Lung microvascular endothelial cell (primary cell): ENCODE measurements around the gene LGALSL. TPM values are rescaled to one million over a fixed set of nuclear protein-coding genes. Genes with fewer than 3 reads are reported as not detected.
"Not testable (repeated sequence)": the region's sequence is repeated elsewhere in the genome, so short reads cannot be mapped to it uniquely, and the experiment has no call there.

Experiments
- DNase-seq, 2 donors: peaks; one replicate each; pipeline versions ENCODE4 v3.0.0 to v3.0.0-alpha.2; 2010; ENCODE audit warnings: low read depth in 2 of 2
- total RNA-seq: library from RNA; depleted of rRNA; stranded (reverse); fragments of >200 nt; gene quantifications from 2 replicates; pipeline ENCODE4 v1.2.1, GENCODE V29; 2014

The LGALSL gene
- total RNA-seq, 1 donor from 2014 or later: 2.6 TPM

DNA sequence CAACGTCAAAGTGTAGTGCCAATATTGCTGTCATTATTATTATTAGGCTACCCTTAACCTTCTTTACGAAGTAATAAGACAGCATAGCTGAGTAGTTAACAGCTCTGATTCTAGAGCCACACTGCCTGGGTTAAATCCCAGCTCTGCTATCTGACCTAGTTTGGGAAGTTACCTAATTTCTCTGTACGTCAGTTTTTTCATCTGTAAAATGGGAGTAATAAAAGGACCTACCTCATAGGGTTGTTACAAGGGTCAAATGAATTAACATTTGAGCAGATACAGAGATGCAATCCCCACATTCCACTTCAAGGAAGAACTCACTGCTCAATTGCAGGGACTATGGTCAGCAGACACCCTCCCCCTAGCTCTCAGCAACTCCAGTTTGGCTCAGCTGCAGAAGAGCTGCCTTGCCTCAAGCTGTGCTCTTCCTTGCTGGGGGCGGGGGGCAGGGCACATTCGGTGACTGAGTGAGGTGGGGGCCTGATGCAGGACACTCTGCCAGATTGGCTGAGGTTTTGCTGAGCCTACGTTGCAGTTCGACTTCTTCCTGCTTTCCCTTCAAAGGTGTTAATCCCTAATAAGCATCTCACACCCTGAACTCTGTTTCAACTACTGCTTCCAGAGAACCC is 11.0 kb upstream of the LGALSL start:
- no peak for DNase-seq

DNA sequence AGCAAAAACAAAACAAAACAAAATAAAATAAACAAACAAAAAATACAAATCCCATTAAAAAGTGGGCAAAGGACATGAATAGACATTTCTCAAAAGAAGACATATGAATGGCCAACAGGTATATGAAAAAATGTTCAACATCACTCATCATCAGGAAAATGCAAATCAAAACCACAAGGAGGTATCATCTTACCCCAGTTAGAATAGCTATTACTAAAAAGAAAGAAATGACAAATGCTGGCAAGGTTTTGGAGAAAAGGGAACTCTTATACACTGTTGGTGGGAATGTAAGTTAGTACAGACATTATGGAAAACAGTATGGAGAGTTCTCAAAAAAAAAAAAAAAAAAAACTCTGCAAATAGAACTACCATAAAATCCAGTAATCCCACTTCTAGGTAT is 8.0 kb upstream of the LGALSL start:
- DNase-seq: not testable (repeated sequence)

DNA sequence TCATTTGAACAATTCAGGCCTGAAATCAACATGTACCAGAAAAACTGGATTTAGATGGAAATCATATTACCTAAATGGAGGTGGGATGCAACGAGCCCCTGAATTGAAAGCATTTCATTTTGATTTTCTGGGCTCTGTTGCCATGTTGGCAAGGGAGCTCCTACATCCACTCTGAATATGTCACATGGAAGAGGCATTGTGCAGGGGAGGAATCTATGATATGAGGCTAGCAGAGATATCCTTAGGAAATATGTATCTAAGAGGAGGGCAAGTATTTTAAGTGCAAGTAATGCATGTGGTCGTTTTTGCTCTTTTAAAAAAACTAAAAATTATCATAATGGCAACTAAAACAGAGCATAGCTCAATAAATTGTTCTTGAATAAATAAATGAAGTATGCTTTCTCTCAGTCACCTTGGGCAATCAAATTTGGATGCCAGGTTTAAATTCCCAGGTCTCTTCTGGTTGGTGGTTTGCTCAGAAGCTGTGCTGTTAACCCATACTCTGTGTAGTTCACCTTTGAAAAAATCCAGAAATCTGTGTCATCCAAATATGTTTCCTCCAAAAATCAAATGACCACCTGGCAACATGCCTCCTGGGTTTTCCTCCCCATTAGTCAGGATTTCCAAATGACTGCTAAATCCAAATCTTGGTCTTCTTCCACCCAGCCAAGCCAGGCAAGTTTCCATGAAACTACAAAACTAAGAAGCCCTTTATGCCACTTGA is 6.5 kb upstream of the LGALSL start:
- peak; percentile 5 to 78 for DNase-seq

DNA sequence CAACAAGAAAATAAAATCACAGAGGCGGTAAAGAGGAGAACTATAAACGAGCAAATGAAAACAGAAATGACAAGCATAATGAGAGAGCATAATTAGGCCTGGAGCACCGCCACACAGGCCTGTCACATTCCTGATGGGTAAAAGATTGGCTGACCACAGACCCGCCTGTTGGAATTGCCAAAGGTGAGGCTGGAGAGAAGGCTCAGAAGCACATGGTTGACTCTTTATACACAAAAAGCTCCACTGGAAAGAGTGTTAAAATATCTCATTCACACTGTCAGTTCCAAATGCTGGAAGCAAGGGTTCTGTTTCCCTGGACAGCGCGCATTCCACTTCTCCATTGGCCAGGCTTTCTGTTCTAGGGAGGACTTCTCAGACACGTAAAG is 5.9 kb upstream of the LGALSL start:
- no peak for DNase-seq

DNA sequence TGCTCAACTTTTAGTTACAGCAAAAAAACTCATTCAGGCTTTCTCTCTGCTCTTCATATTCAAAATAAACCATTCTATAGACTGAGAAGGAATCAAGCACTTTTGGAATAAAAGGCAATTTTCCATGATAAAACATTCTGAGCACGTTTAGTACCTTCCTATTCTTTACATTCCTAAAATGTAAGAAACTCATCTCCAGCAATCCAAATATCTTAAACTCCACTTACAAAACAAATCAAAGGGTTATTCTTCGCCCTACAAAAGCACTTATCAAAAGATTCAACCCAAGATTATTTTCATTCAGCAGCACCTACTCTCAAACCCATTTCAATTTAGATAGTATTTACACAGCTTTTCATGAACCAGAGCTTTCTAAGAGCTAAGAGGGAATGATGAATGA is 2.9 kb upstream of the LGALSL start:
- DNase-seq: no peak

DNA sequence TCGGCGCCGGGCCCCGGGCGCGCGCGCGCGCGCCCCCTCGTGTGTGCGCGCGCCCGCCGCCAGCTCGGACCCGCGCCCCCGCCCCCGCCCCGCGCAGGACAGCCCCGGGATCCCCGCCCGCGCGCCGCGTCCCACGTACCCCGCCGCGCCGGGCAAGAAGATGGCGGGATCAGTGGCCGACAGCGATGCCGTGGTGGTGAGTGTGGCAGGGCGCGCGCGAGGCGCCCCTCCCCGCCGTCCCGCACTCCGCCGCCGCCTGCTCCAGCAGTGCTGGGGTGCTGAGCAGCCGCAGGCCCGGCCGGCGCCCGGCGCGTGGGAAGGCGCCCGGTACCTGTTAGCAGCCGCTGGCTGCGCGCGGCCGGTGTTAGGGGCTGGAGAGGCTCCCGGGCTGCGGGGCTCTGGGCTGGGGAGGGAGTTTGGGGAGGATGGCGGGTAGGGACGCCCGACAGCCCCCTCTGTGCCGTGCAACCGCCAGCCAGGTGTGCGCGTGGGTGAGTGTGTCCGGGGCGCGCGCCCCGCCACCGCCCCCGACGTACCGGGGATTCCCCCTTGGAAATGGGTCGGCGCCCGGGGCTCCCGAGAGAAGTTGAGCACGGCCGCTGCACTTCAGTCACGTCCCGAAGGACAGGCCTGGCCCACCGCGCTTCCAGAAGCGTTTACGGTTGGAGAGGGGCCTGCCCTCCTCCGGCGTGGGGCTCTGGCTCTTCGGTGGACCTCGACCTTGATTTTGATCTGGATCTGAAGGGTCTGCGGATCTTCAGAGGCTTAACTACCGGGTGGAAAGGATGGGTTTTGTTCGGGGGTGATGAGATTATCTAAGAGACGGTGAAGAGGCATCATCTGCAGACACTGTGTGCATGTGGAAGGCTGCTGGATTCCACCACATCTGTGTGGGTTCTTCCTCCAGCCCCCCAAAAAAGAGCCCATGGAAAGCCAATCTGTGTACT is 697 bp downstream of the LGALSL start:
- DNase-seq: peak; percentile 65 to 72

DNA sequence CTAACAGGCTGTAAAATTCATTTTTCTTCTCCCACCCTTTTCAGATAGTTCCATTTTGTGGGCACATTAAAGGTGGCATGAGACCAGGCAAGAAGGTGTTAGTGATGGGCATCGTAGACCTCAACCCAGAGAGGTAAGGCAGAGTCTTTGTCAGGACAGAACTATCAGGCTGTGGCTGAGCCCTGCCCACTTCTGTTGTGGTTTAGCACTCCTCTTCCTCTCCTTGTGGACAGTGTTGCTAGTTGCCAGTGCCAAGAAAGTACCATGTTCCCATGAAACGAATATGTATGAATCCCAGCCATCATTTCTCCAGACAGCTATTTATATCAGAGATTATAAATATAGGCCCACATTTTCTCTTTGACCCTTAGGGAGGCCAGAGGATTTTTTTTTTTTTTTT is 1.6 kb downstream of the LGALSL start:
- no peak for DNase-seq

DNA sequence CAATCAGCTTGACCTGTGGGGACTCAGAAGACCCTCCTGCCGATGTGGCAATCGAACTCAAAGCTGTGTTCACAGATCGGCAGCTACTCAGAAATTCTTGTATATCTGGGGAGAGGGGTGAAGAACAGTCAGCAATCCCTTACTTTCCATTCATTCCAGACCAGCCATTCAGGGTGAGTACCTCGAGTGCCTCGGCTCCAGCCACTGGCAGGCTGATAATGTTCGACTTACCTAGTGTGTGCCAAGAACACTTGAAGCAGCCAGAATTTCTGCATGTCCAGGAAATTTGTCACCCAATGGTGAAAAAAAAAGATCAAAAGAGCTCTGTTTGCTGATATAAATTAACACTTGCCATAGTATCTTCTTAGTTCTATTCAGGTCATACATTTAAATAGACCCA is 2.3 kb downstream of the LGALSL start:
- DNase-seq: no peak

DNA sequence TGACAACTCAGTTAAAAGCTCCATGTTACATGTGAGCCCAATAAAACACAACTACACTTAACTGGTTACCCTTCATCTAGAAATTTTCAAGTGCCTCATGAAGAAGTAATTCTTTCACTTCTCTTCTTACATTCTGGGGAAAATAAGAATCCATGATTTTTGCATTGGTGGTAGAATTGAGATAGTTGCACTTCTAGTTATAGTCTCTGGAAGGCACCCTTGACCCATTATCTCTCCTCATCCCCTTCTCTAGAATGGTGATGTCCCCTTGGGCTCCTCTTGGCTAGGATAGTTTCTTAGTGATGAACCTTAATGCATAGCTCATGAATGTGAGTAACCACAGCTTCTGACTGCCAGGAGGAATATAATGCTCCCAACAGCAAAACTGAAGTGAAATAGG is 3.6 kb downstream of the LGALSL start:
- no peak for DNase-seq

DNA sequence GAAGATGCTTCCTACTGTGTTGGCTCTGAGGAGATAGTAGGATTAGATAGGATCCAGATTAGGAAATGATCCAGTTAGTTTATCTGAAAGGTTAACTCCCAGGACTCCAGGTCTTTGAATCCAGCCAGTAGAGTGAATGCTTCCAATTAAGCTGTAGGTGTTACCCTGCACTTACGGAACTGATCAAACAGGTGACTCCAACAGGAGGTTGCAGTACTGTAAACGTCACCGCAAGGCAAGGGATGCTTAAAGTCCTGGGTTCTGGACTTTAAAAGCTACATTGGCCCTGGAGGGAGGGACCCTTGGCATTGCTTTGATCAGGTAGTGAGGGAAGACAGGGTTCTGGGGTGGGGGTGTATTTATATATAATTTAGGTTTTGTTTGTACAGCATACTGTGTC is 5.6 kb downstream of the LGALSL start:
- DNase-seq: no peak

DNA sequence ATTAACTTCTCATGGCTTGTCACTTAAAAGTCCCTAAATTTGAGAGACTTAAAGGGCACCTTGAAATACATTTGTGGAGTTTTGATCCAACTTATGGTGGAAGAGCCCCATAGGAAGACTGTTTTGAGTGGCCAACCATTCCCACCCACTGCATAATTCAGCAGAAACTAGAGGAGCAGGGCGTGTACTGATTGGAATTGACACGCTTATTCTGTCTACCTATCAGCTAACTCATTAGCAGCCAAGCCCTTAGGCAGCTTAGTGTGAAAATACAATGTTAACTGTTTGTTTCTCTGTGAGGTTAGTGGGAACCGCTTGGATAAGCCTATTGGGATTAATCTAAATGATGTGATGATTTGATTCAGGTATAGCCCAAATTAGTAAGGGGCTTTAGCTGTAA is 6.4 kb downstream of the LGALSL start:
- DNase-seq: no peak

DNA sequence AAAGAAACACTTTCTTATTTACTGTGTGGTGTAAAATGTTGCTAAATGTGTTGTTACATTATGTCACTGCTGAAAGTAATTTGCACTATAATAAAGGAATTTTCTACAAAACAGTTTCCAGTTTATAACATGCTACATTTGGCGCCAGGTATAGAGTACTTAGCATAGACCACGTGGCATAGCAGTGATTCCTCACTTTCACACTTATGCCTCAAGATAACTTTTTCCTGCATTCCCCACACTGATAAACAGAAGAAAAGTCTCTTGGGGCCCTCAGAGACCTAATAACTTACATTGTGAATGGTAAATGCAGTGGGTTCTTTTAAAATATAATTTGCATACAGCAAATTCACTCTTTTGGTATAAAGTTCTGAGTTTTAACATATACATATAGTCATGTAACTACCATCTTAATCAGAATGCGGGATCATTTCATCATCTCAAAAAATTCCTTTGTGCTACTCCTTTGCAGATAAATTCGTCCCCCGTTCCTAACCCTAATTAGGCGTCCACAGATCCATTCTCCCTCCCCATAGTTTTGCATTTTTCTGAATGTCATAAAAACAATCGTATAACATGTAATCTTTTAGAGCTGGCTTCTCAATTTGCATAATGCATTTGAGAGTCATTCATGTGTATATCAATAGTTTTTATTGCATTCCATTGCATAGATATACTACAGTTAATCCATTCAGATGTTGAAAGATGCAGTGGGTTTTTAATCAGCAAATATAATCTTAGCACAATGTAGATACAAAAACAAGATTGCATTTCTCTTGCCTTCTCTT is 7.5 kb downstream of the LGALSL start:
- DNase-seq: no peak

DNA sequence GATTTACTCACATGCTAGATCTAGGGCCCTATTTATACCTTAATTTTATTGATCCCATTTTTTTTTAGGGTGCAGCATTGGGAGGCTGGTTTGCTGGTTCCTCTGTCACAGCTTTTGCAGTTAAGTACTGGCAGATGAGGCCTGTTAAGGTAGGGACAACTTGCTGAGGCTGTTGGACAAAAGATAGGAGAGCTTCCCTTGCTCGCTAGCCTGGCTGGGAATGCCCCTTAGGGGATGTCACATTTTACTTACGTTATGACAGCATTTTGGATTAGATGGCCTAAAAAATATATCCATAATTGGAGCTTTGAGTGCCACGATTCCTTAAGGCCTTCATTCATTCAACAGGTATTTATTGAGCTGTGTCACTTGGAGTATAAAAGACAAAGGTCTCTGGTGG is 8.2 kb downstream of the LGALSL start:
- no peak for DNase-seq

DNA sequence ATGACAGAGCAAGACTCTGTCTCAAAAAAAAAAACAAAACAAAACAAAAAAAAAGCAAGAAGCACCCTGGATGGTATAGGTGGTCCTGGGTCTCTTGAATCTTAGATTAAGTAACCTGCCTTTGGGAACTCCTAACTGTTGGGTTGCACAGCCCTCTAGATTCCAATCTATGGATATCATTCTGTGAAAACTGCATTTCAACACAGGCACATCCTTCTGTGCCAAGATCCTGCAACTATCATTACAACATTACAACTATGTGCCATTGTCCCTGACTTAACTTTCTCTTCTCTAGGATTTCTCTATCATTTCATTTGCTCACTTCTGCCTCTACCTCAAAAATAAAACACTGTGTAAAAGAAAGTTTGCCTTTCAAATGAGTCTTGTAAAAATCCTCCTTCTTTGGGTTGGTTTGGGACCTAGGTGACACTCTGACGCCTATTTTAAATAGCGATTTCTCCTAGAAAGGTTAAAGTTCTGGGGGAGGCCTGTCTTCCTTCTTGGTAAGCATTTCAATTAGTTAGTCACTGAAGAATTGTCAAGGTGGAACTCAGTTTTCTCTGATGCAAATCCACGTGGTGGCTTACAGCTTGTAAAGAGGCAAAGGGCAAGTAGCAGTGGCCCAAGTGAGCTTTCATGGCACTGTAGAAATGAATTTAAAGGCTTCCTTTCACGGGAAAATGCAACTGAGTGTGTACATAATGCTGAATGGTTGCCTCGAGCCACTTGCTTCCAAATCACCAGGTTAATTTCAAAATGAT is 9.2 kb downstream of the LGALSL start:
- DNase-seq: no peak

DNA sequence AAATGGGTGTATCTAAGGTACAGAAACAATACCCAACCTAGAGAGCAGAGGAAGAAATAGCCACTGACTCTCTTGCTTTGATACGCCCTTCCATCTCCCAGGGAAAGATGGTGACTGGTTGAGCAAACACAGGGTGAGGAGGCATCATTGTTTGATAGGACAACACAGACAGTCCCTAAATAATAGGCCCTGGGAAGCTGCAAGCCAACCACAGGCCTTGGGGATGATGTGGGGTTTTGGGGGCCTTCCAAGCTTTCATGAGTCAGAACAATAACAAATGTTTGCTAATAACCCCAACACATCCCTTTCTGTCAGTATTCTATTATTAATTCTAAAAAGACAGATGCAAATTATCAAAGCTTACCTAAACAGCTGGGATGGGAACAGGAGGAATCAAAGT is 9.8 kb downstream of the LGALSL start:
- peak in 1 of 2 donors; percentile 54 for DNase-seq

DNA sequence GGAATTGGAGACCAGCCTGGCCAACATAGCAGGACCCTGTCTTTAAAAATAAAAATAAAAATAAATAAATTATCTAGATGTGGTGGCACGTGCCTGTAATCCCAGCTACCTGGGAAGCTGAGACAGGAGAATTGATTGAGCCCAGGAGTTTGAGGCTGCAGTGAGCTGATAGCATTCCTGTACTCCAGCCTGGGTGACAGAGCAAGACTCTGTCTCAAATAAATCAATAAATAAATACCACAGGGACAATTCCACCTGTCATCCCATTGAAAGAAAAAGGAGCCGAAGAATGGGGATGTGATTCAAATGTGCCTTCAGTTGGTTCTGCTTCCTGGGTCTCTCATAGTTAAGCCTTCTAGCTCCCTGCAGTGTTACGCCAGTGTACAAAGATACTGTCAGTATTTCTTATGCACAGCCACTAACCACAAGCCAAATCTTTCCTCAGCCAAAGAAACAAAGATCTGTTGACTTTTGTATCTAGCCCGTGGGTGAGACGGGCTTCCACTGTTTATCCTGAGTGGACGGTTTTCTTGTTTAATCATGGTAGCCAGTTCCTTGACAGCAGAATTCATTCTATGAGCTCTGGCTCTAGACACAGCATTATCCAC is 12.6 kb downstream of the LGALSL start:
- DNase-seq: no peak

DNA sequence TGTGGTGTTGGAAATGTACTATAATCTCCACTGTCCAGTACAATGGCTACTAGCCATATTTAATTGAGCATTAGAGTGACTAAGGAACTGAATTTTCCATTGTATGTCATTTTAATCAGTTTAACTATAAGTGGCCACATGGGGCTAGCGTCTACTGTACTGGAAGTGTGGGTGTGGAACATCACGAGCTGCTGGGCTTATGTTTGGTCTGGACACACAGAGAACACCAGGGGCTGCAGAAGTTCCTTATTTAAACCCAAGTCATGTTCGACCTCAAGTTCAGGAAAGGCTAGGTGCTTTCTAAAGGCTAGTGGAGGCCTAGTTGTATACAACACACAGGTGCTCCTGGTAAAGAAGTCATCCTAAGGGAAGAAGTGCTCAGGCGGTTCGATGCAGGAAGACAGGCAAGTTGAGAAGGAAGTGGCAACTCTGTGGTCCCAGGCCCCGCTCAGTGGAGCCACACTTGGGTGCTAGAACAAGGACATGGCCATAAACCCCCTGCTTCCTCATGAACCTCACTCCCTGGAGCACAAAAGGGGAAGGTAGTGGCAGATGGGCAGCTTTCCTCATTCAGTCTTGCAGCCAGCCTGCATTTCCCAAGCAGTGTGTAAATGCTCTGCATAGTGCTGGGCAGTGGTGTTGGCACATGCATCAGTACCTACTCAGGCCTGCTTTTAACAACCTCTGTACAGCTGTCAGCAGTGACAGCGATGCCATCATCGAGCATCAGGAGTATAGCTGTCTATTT is 13.3 kb downstream of the LGALSL start:
- no peak for DNase-seq

DNA sequence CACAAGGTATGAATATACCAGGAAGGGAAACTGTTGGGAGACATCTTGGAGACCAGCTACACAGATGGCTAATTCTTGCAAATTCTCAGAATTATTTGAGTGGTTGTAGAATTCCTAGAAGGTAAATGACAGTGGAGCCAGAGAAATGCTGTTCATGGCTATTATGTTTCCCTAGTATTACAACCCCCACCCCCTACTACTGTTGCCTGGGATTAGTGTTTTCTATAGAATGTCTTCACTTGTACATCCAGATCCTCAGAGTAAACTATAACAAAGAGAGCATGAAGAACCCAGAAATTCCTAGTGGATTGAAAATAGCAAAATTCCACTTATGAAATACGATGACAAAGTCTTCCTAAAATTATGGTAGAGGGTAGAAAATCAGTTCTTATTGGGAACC is 15.3 kb downstream of the LGALSL start:
- no peak for DNase-seq

DNA sequence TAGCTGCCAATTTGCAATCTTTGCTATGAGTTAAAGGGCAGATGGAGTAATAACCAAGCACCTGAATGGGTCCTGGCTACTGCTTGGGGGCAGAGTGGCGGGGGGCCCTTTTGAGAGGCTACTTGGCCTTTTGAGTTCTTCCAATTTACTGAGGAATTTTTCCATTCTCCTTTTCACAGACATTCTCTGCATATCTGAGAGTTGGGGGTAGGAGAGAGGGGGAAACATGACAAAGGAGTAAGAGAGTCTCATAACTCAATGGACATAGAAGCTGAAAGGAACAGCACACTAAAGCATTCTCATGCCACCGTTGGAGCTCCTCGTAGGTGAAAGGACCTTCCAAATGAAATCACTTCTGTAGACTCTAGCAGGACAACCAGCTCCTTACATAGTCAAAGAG is 16.1 kb downstream of the LGALSL start:
- DNase-seq: no peak
